Bronchial epithelial cell (primary cell): ENCODE measurements around the gene BARHL2. TPM values are rescaled to one million over a fixed set of nuclear protein-coding genes. Genes with fewer than 3 reads are reported as not detected.

ENCODE experiments used
- DNase-seq: peaks from one replicate; pipeline ENCODE4 v3.0.0-alpha.2; 2010; ENCODE audit warnings: low read depth
- FAIRE-seq: peaks from 2 replicates; lab custom pipeline; 2011; peaks lifted over from hg19 to GRCh38; lab: Jason Lieb, UNC
- H3K27me3 ChIP-seq: 2 replicates; pipeline ENCODE4 v1.5.1; 2011; ENCODE audit warnings: low read length; ENCODE audit not compliant: control insufficient read depth, insufficient read depth
- H3K36me3 ChIP-seq: 2 replicates; pipeline ENCODE4 v1.5.1; 2011; ENCODE audit warnings: low read length; ENCODE audit not compliant: control insufficient read depth, insufficient read depth
- H3K4me3 ChIP-seq: 2 replicates; pipeline ENCODE4 v1.5.1; 2011; ENCODE audit warnings: mild to moderate bottlenecking, low read depth, low read length, control low read depth
- CTCF ChIP-seq: IDR thresholded peaks from 2 replicates; pipeline ENCODE4 v1.5.1; 2011; ENCODE audit warnings: mild to moderate bottlenecking, moderate library complexity, low read length, control low read depth, inconsistent platforms; ENCODE audit not compliant: insufficient read depth, severe bottlenecking
- total RNA-seq: library from RNA; depleted of rRNA; stranded (reverse); fragments of >200 nt; gene quantifications from 2 replicates; pipeline ENCODE4 v1.2.1, GENCODE V29; 2014

The BARHL2 gene
- total RNA-seq, 1 donor from 2014 or later = not detected

- FAIRE-seq (no peak), DNase-seq (no peak)
- Histone ChIP-seq H3K36me3 (no peaks in the 10 kb centered on the region), H3K27me3 (no peaks in the 10 kb centered on the region), H3K4me3 (no peak overlapping the region)
- TF ChIP-seq CTCF = no peak
Measured at GRCh38 chr1:90753556-90753955, 36.5 kb upstream of the BARHL2 start.

GRCh38 chr1:90748668-90749067 lies 31.6 kb upstream of the BARHL2 start:
- H3K36me3 ChIP-seq = no peaks in the 10 kb centered on the region
- no peaks in the 10 kb centered on the region for H3K27me3 ChIP-seq
- no peak for TF ChIP-seq CTCF
- DNase-seq = no peak
- no peak overlapping the region for H3K4me3 ChIP-seq
- FAIRE-seq = no peak

GRCh38 chr1:90746857-90747256 lies 29.8 kb upstream of the BARHL2 start:
- DNase-seq (no peak), FAIRE-seq (no peak)
- H3K27me3 ChIP-seq = no peaks in the 10 kb centered on the region
- no peaks in the 10 kb centered on the region for H3K36me3 ChIP-seq
- H3K4me3 ChIP-seq = no peak overlapping the region
- no peak for TF ChIP-seq CTCF

- FAIRE-seq = no peak
Measured at GRCh38 chr1:90745972-90746371, 28.9 kb upstream of the BARHL2 start.

GRCh38 chr1:90732136-90732535 lies 15.0 kb upstream of the BARHL2 start:
- Histone ChIP-seq H3K4me3 (no peak overlapping the region), H3K27me3 (peaks cover 31% of the 10 kb centered on the region), H3K36me3 (no peaks in the 10 kb centered on the region)
- FAIRE-seq = no peak
- no peak for DNase-seq
- TF ChIP-seq CTCF = no peak

More at GRCh38 chr1:90745972-90746371, 28.9 kb upstream of the BARHL2 start:
- TF ChIP-seq CTCF = no peak
- Histone ChIP-seq H3K27me3 (no peaks in the 10 kb centered on the region), H3K36me3 (no peaks in the 10 kb centered on the region), H3K4me3 (no peak overlapping the region)
- no peak for DNase-seq

- FAIRE-seq (no peak), DNase-seq (no peak)
- no peak overlapping the region for H3K4me3 ChIP-seq
- H3K36me3 ChIP-seq = no peaks in the 10 kb centered on the region
- TF ChIP-seq CTCF = no peak
- H3K27me3 ChIP-seq = peaks cover 37% of the 10 kb centered on the region
Measured at GRCh38 chr1:90731382-90732050, 14.4 kb upstream of the BARHL2 start.
